GOT3 (cell line): ENCODE data around the gene SSTR4.
"Not testable (repeated sequence)": the region's sequence is repeated elsewhere in the genome, so short reads cannot be mapped to it uniquely, and the experiment has no call there.

Experiments used
- DNase-seq: peaks from one replicate; lab custom pipeline; 2025; ENCODE audit warnings: mixed read lengths; lab: John Stamatoyannopoulos, UW

SSTR4 gene

DNA sequence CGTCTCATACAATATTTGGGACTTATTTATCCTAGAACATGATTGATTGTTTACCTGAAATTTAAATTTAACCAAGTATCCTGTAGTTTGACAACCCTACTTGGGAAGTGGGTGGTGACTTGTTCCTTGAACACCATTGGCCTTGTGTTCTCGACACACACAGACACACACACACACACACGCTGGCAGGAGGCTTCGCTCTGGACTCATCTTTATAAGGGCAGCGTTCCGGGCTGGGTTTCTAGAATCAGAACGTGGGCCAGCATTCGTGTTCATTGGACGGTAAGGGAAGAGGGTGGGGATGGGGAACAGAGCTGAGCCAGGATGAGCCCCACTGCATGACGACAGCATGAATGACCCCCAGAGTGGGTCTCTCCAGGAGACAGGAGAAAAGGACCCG, 16.2 kb upstream of the SSTR4 start:
- no peak for DNase-seq

DNA sequence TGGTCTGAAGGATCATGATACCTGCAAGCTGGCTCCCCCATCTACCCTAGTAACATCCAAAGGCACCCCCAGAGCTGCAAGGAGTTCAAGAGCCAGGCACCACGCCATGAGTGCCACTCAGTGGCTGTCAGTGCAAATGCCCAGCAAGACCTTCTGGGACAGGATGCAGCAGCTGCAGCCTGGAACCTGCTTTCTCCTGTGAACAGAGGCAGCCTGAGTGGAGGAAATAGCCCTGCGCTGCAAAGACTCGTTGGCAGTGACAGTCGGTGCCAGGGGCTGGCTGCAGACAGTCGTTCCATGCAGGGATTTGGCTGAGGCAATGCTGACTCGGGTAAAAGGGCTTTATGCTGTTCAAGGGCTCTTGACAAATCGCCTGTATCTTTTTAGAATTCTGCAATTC, 15.7 kb upstream of the SSTR4 start:
- no peak for DNase-seq

DNA sequence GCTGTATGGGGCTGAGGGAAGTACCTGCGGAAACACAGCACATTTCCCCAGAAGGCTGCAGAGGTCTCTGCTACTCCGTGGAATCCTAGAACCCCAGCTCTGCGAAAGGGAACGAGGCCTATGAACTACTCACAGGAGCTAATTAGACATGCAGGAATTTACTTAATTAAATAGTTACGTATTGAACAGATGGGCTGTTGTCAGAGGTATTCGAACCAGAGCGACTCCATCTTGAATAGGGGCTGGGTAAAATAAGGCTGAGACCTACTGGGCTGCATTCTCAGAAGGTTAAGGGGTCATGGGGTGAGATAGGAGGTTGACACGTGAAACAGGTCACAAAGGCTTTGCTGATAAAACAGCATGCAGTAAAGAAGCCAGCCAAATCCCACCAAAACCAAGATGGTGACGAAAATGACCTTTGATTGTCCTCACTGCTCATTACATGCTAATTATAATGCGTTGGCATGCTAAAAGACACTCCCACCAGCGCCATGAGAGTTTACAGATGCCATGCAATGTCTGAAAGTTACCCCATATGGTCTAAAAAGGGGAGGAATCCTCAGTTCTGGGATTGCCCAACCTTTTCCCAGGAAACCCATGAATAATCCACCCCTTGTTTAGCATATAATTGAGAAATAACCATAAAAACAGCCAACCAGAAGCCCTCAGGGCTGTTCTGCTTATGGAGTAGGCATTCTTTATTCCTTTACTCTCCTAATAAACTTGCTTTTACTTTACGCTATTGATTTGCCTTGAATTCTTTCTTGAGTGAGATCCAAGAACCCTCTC, 14.7 kb upstream of the SSTR4 start:
- DNase-seq: no peak

GRCh38 chr20:23021541-23021940, 13.6 kb upstream of the SSTR4 start:
- no peak for DNase-seq

GRCh38 chr20:23021951-23022350, 13.2 kb upstream of the SSTR4 start:
- no peak for DNase-seq

DNA sequence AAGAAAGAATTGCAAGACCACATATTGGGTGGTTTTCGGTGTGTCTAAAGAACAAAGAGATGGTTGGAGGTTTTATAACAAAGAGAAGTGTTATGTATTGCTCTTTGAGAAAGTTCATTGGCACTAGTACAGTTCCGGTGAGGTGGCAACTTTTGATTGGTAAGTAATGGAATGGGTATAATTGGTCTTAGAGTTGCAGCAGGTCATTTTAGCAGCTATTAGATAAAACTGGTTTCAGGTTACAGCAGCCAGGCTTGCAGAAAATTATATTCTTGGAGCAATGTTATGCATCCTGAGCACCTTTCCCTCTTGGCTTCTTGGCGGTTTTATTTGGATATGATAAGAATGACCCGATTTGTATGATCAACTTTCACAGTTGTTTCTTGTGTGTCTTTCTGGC, 12.3 kb upstream of the SSTR4 start:
- no peak for DNase-seq

DNA sequence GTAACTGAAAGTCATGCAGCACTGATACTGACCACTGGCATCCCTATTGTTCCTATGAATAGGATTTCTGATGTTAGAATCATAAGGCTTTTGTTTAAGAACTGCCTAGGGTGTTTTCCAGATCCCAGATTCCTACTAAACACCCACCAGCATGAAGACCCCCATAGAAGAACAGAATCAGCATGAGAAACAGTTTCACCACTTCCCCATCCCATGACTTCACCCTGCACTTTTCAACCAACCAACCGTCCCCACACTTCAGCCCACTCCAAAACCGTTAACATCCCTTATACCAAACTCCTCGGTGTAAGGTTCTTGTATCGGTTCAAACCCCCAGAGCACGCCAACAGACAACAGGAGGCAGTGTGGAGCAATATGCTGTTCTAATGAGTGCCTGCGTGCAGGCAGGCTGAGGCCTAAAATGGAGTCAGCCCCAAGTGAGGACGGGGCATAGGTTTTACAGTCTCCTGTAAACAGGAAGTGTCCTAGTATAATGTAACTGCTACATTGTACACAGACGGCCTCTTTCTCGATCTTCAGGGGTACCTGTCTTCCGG, 11.4 kb upstream of the SSTR4 start:
- no peak for DNase-seq

DNA sequence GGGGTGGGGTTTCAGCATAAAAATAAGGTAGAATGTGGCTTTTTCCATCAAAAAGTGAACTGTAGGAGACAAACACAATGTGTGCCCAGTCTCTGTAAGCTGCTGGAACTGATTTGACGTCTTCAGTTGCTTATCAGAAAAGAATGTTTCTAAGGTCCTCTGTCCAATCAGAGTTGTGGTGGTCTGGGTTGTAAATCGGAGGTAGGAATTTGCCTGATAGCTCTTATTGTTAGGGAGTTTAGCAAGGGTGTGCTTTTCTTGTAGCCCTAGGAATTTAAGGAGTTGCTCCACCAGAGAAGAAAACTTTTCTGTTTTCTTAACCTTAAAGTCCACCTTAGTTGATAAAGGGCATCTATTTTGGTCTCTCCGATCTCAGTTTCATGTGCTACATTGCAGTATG, 10.4 kb upstream of the SSTR4 start:
- DNase-seq: no peak

GRCh38 chr20:23025503-23025902, 9.6 kb upstream of the SSTR4 start:
- not testable (repeated sequence) for DNase-seq

DNA sequence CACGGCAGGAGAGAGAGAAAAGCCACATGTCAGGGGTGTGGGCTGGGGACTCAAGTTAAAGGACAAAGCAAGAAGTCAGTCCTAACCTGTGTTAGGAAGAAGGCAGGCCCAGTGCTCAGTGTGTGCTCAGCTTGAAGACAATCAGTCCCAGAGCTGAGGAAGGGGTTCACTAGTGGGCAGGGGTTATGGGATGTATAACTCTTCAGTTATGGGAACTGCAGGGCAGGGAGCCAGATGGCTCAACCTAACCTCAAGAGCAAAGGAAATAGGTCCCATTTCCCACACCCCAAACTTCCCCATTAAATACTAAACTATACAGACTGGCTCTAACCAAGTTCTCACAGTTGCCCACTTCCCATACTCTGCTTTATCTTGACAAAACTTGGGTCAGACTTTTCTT, 7.4 kb upstream of the SSTR4 start:
- no peak for DNase-seq

- no peak for DNase-seq
These were observed 6.7 kb upstream of the SSTR4 start for GRCh38 chr20:23028392-23028791.

GRCh38 chr20:23029324-23029723, 5.8 kb upstream of the SSTR4 start:
- no peak for DNase-seq

GRCh38 chr20:23031346-23031745, 3.8 kb upstream of the SSTR4 start:
- no peak for DNase-seq

- DNase-seq: no peak
These were observed 2.9 kb upstream of the SSTR4 start for GRCh38 chr20:23032056-23032749.

- DNase-seq: no peak
These were observed 2.4 kb upstream of the SSTR4 start for GRCh38 chr20:23032750-23033078.

- DNase-seq: no peak
These were observed 1.2 kb upstream of the SSTR4 start for GRCh38 chr20:23033918-23034317.

DNA sequence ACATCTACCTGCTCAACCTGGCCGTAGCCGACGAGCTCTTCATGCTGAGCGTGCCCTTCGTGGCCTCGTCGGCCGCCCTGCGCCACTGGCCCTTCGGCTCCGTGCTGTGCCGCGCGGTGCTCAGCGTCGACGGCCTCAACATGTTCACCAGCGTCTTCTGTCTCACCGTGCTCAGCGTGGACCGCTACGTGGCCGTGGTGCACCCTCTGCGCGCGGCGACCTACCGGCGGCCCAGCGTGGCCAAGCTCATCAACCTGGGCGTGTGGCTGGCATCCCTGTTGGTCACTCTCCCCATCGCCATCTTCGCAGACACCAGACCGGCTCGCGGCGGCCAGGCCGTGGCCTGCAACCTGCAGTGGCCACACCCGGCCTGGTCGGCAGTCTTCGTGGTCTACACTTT, 619 bp downstream of the SSTR4 start:
- no peak for DNase-seq

DNA sequence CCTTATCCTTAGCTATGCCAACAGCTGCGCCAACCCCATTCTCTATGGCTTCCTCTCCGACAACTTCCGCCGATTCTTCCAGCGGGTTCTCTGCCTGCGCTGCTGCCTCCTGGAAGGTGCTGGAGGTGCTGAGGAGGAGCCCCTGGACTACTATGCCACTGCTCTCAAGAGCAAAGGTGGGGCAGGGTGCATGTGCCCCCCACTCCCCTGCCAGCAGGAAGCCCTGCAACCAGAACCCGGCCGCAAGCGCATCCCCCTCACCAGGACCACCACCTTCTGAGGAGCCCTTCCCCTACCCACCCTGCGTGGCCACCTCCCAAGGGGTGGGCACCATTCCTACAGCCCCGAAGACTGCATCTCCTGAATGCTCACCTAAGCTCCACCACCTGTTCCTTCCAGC, 1.3 kb downstream of the SSTR4 start:
- DNase-seq: no peak

DNA sequence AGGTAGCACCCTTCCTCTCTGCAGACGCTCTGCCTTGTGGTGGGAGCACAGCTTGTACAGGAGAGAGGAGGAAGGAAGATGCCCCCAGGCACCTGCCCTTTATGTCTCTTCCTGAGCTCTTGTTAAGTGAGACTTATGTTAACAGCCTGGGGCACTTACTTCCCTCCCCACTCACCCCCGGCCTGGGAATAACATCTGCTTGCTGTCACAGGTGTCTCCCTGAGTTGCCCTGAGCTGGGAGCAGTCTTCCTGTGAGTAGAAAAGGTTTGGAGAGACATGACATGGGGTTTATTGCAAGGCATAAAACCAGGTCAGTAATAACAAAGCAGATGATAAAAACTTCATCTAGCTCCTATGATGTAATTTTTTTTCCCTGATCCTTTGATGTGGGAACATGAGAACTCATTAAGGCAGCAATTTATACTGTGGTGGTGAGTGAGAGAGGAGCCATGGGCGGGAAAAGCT, 1.9 kb downstream of the SSTR4 start:
- no peak for DNase-seq

GRCh38 chr20:23039136-23039875, 4.2 kb downstream of the SSTR4 start:
- DNase-seq: no peak

- DNase-seq: no peak
These were observed 4.9 kb downstream of the SSTR4 start for GRCh38 chr20:23039885-23040508.

- DNase-seq: no peak
These were observed 7.2 kb downstream of the SSTR4 start for GRCh38 chr20:23042270-23042669.
